Endothelial cell of umbilical vein (primary cell): Measurements from ENCODE around the gene LRP5. TPM values are rescaled to one million over a fixed set of nuclear protein-coding genes. Genes with fewer than 3 reads are reported as not detected.

Experiments
- BruUV-seq: library from RNA; stranded (reverse); fragments of 400-500 nt; replicated peaks from 2 replicates; lab custom pipeline; 2021; lab: Mats Ljungman, UMichigan
- CTCF ChIA-PET: fragments of 300-600, 350-600 bp; sonication (Branson Sonifier 250); formaldehyde crosslinking; loops from one replicate; lab custom pipeline; 2021; ENCODE audit warnings: antibody characterized with exemption, inconsistent platforms; lab: Charles Lee
- POLR2A ChIA-PET: fragments of 300-600, 350-600 bp; sonication (Branson Sonifier 250); formaldehyde crosslinking; loops from one replicate; lab custom pipeline; 2021; ENCODE audit warnings: antibody characterized with exemption, inconsistent platforms; lab: Charles Lee
- DNase-seq: peaks from one replicate; pipeline ENCODE4 v3.0.0-alpha.2; 2011; ENCODE audit warnings: low read depth, low spot score
- FAIRE-seq: peaks from 2 replicates; lab custom pipeline; 2011; peaks lifted over from hg19 to GRCh38; lab: Jason Lieb, UNC
- H2AFZ ChIP-seq: 2 replicates; pipeline ENCODE4 v1.6.0; 2012; ENCODE audit warnings: low read depth, low read length, control low read depth, inconsistent platforms
- H3K27ac ChIP-seq: 2 replicates; pipeline ENCODE4 v1.5.1; 2011; ENCODE audit warnings: low read depth, mild to moderate bottlenecking, control low read depth, low read length, moderate library complexity; ENCODE audit not compliant: insufficient read depth
- H3K27me3 ChIP-seq, 2 experiments: 2 replicates each; pipeline versions ENCODE4 v1.6.0 to v1.6.1; 2011; ENCODE audit warnings: low read length in 2 of 2, mixed read lengths in 1 of 2; ENCODE audit not compliant: control insufficient read depth in 2 of 2, insufficient read depth in 2 of 2
- H3K36me3 ChIP-seq, 2 experiments: 2 replicates in 1 of 2; 3 replicates in 1 of 2; pipeline ENCODE4 v1.5.1; 2011; ENCODE audit warnings: low read length in 2 of 2, mild to moderate bottlenecking in 1 of 2, moderate library complexity in 1 of 2; ENCODE audit not compliant: control insufficient read depth in 2 of 2, insufficient read depth in 2 of 2; ENCODE audit errors: extremely low read depth in 1 of 2
- H3K4me1 ChIP-seq: 3 replicates; pipeline ENCODE4 v1.5.1; 2011; ENCODE audit warnings: mild to moderate bottlenecking, low read length; ENCODE audit not compliant: control insufficient read depth, insufficient read depth; ENCODE audit errors: extremely low read depth
- H3K4me2 ChIP-seq: 2 replicates; pipeline ENCODE4 v1.6.1; 2011; ENCODE audit warnings: low read length, control low read depth, mixed read lengths; ENCODE audit not compliant: insufficient read depth
- H3K4me3 ChIP-seq, 3 experiments: fragments of 200-600 bp in 1 of 3; sonication (generic), shearing (Covaris generic) in 1 of 3; replicated peaks in 1 of 3; 2 replicates each; pipeline ENCODE4 v1.5.1; 2011 to 2016; ENCODE audit warnings: control low read depth in 3 of 3, low read length in 3 of 3, mild to moderate bottlenecking in 2 of 3, inconsistent platforms in 1 of 3, low read depth in 1 of 3, moderate library complexity in 1 of 3; ENCODE audit not compliant: insufficient read depth in 1 of 3
- H3K79me2 ChIP-seq: 2 replicates; pipeline ENCODE4 v1.6.0; 2012; ENCODE audit warnings: low read length, inconsistent platforms; ENCODE audit not compliant: control insufficient read depth, insufficient read depth
- H3K9ac ChIP-seq: replicated peaks from 2 replicates; pipeline ENCODE3; 2011; ENCODE audit warnings: low read length, control low read depth; ENCODE audit not compliant: insufficient read depth; ENCODE audit errors: extremely low read depth
- H3K9me1 ChIP-seq: replicated peaks from 3 replicates; pipeline ENCODE4 v1.6.0; 2011; ENCODE audit warnings: mild to moderate bottlenecking, low read length; ENCODE audit not compliant: control insufficient read depth, insufficient read depth; ENCODE audit errors: extremely low read depth
- H3K9me3 ChIP-seq: replicated peaks from 2 replicates; pipeline ENCODE4 v1.5.1; 2012; ENCODE audit warnings: low read length, inconsistent platforms; ENCODE audit not compliant: control insufficient read depth, insufficient read depth
- H4K20me1 ChIP-seq: replicated peaks from 2 replicates; pipeline ENCODE3; 2011; ENCODE audit warnings: mild to moderate bottlenecking, low read length; ENCODE audit not compliant: control insufficient read depth, insufficient read depth; ENCODE audit errors: extremely low read depth
- CTCF ChIP-seq, 2 donors: IDR thresholded peaks; 1 replicate in 1 of 2; 2 replicates in 1 of 2; pipeline ENCODE4 v1.5.1; 2011; ENCODE audit warnings: low read length in 2 of 2, mild to moderate bottlenecking in 2 of 2, moderate library complexity in 2 of 2, control low read depth in 1 of 2, inconsistent platforms in 1 of 2, low read depth in 1 of 2; ENCODE audit not compliant: insufficient read depth in 1 of 2; ENCODE audit errors: extremely low read depth in 1 of 2
- EZH2 ChIP-seq: IDR thresholded peaks from 2 replicates; pipeline ENCODE4 v1.6.1; 2012; ENCODE audit warnings: borderline replicate concordance, low read depth, mild to moderate bottlenecking, moderate library complexity, low read length, inconsistent platforms; ENCODE audit not compliant: severe bottlenecking
- FOS ChIP-seq: IDR thresholded peaks from 2 replicates; pipeline ENCODE4 v1.6.1; 2011; ENCODE audit warnings: mild to moderate bottlenecking, low read length, moderate library complexity, borderline replicate concordance; ENCODE audit not compliant: insufficient read depth
- GATA2 ChIP-seq: IDR thresholded peaks from 2 replicates; pipeline ENCODE4 v1.7.0; 2011; ENCODE audit warnings: low read depth, mild to moderate bottlenecking, moderate library complexity, mixed read lengths, low read length; ENCODE audit not compliant: insufficient read length, insufficient read depth
- JUN ChIP-seq: IDR thresholded peaks from 2 replicates; pipeline ENCODE4 v1.6.1; 2011; ENCODE audit warnings: borderline replicate concordance, low read depth; ENCODE audit not compliant: insufficient read length, insufficient read depth
- MAX ChIP-seq: IDR thresholded peaks from 2 replicates; pipeline ENCODE4 v1.6.1; 2011; ENCODE audit not compliant: insufficient read depth, insufficient read length
- MYC ChIP-seq: IDR thresholded peaks from one replicate; pipeline ENCODE4 v1.6.1; 2011; ENCODE audit warnings: mild to moderate bottlenecking, low read depth, low read length
- POLR2A ChIP-seq: IDR thresholded peaks from 2 replicates; pipeline ENCODE4 v1.6.1; 2012; ENCODE audit warnings: low read depth, mild to moderate bottlenecking, control low read depth, low read length
- POLR2AphosphoS5 ChIP-seq: IDR thresholded peaks from 2 replicates; pipeline ENCODE4 v1.6.1; 2012; ENCODE audit warnings: low read depth, mild to moderate bottlenecking, control low read depth, low read length, moderate library complexity; ENCODE audit not compliant: insufficient read depth
- dilution Hi-C: fragments of 300-500 bp; cut with MboI; formaldehyde crosslinking; loops from one replicate; pipeline ENCODE4 v1.15.0; 2019; ENCODE audit warnings: low sequenced_read_pairs; ENCODE audit not compliant: extremely low pct_ligation_motif_present
- intact Hi-C: fragments of 100-400 bp; cut with micrococcal nuclease; formaldehyde crosslinking; loops from one replicate; pipeline ENCODE4 v1.10.0; 2022
- polyA plus RNA-seq, 4 experiments: library from polyadenylated mRNA; depleted of rRNA in 3 of 4; stranded (reverse) in 3 of 4; unstranded in 1 of 4; fragments of >200 nt; gene quantifications; 2 replicates each; pipeline versions ENCODE4 v1.2.1 to v1.2.3, GENCODE V29; 2011 to 2012; ENCODE audit warnings: missing spikeins in 1 of 4
- total RNA-seq: library from RNA; stranded (reverse); gene quantifications from 2 replicates; pipeline ENCODE4 v1.2.3, GENCODE V29; 2021

LRP5 gene
- total and polyA plus RNA-seq, 2 donors (not counting 3 experiments of a cell fraction or from before 2014, with no cell fraction given), result 35.1 to 51.8 TPM

- Histone ChIP-seq H4K20me1 (no peaks in the 10 kb centered on the region), H3K4me1 (no peaks in the 10 kb centered on the region), H3K36me3 (peaks cover 5 to 46% of the 10 kb centered on the region in 2 experiments), H3K9me1 (no peaks in the 10 kb centered on the region), H3K27me3 (no peaks in the 10 kb centered on the region), H3K9me3 (peaks cover 9% of the 10 kb centered on the region), H3K9ac (no peak overlapping the region), H3K27ac (no peak overlapping the region), H3K4me2 (no peak overlapping the region), H3K79me2 (no peaks in the 10 kb centered on the region), H2AFZ (no peak overlapping the region), H3K4me3 (no peak overlapping the region)
- dilution Hi-C loops (no loop called here), intact Hi-C loops (no loop called here)
- FAIRE-seq (no peak), DNase-seq (no peak)
- TF ChIP-seq POLR2A, result no peak
- no TSS peak for BruUV-seq
- ChIA-PET POLR2A (no interaction called here), CTCF (no interaction called here)
Measured at GRCh38 chr11:68430801-68431200, 118.4 kb downstream of the LRP5 start.

- Histone ChIP-seq H2AFZ (no peak overlapping the region), H3K9ac (no peak overlapping the region), H3K27me3 (no peaks in the 10 kb centered on the region), H3K4me3 (no peak overlapping the region), H3K9me1 (no peaks in the 10 kb centered on the region), H3K79me2 (no peaks in the 10 kb centered on the region), H4K20me1 (no peaks in the 10 kb centered on the region), H3K4me2 (no peak overlapping the region), H3K9me3 (peaks cover 9% of the 10 kb centered on the region), H3K36me3 (peaks cover 5 to 38% of the 10 kb centered on the region in 2 experiments), H3K4me1 (peaks cover 7% of the 10 kb centered on the region), H3K27ac (no peak overlapping the region)
- POLR2A ChIA-PET, result no interaction called here
- no peak for TF ChIP-seq CTCF (IDR thresholded peaks at IDR 0.05; ENCODE audit: extremely low read depth in 1 of 2, insufficient read depth in 1 of 2, low read depth in 1 of 2, low read length in 2 of 2)
- no peak for TF ChIP-seq MYC
- TF ChIP-seq GATA2, result no peak
- TF ChIP-seq MAX, result no peak
- no peak for TF ChIP-seq POLR2AphosphoS5
- TF ChIP-seq EZH2, result no peak
- TF ChIP-seq POLR2A, result no peak
- TF ChIP-seq FOS, result no peak
- TF ChIP-seq JUN, result no peak
- intact Hi-C loops, result no loop called here
- DNase-seq (no peak), FAIRE-seq (no peak)
- BruUV-seq, result no TSS peak
- dilution Hi-C loops, result no loop called here
- CTCF ChIA-PET, result no interaction called here
Measured at GRCh38 chr11:68431984-68432645, 119.7 kb downstream of the LRP5 start.
